HepG2 (cell line): ENCODE data around the gene PPIP5K2.

ENCODE experiments used
- EZH2 ChIP-seq: conservative IDR thresholded peaks from 2 replicates; pipeline ENCODE4 v1.6.1; 2012; ENCODE audit warnings: mild to moderate bottlenecking, low read depth, low read length, moderate library complexity
- SPEN ChIP-seq: sonication (generic); formaldehyde crosslinking; IDR thresholded peaks from 2 replicates; pipeline ENCODE4 v1.5.1; 2020; ENCODE audit warnings: low read depth, mild to moderate bottlenecking, missing genetic modification reagents
- ZBTB44 ChIP-seq: sonication (generic); formaldehyde crosslinking; IDR thresholded peaks from 2 replicates; pipeline ENCODE4 v1.4.0; 2020; ENCODE audit warnings: missing genetic modification reagents

- TF ChIP-seq EZH2 (no peak), SPEN (CRISPR knock-in tag) (no peak), ZBTB44 (no peak)
These were observed 103.2 kb downstream of the PPIP5K2 start for GRCh38 chr5:103223031-103223955.
